ENCODE measurements around the gene LRRC23. TPM values are rescaled to one million over a fixed set of nuclear protein-coding genes. Genes with fewer than 3 reads are reported as not detected.
"Not testable (repeated sequence)": the region's sequence is repeated elsewhere in the genome, so short reads cannot be mapped to it uniquely, and the experiment has no call there.

LRRC23 gene
- total RNA-seq, 1 donor from 2014 or later, result 5.7 TPM

- peaks cover 31% of the 10 kb centered on the region for H3K36me3 Mint-ChIP-seq (ENCODE audit: low read depth, unreplicated experiment)
- no peaks in the 10 kb centered on the region for H3K9me3 Mint-ChIP-seq (ENCODE audit: unreplicated experiment)
- peak; percentile 100 for DNase-seq (ENCODE audit: low spot score)
- H3K4me3 Mint-ChIP-seq (ENCODE audit: unreplicated experiment), result peak within 1 kb of the TSS; percentile 94
- TF ChIP-seq CTCF (IDR thresholded peaks at IDR 0.05; ENCODE audit: unreplicated experiment), result no peak
- H3K27me3 Mint-ChIP-seq (ENCODE audit: unreplicated experiment), result peaks cover 11% of the 10 kb centered on the region
- H3K27ac Mint-ChIP-seq (ENCODE audit: unreplicated experiment), result peak within 1 kb of the TSS; percentile 48
- H3K4me1 Mint-ChIP-seq (ENCODE audit: unreplicated experiment), result peaks cover 26% of the 10 kb centered on the region
Measured at GRCh38 chr12:6873094-6874014, 31.3 kb upstream of the LRRC23 start, which contains the start of gene SPSB2. TSS of gene SPSB2 (minus strand) at chr12:6873303. CDS start at chr12:6872901, 402 bp downstream.

GRCh38 chr12:6874015-6874368, 30.6 kb upstream of the LRRC23 start:
- H3K9me3 Mint-ChIP-seq (ENCODE audit: unreplicated experiment); DNase-seq (ENCODE audit: low spot score): not testable (repeated sequence)
- Mint-ChIP-seq H3K4me1 (ENCODE audit: unreplicated experiment) (peaks cover 20% of the 10 kb centered on the region), H3K4me3 (ENCODE audit: unreplicated experiment) (peak overlapping the region; percentile 90), H3K36me3 (ENCODE audit: low read depth, unreplicated experiment) (peaks cover 26% of the 10 kb centered on the region), H3K27me3 (ENCODE audit: unreplicated experiment) (peaks cover 11% of the 10 kb centered on the region), H3K27ac (ENCODE audit: unreplicated experiment) (peak overlapping the region; percentile 48)

GRCh38 chr12:6879824-6880223, 24.8 kb upstream of the LRRC23 start:
- H3K27me3 Mint-ChIP-seq (ENCODE audit: unreplicated experiment); H3K36me3 Mint-ChIP-seq (ENCODE audit: low read depth, unreplicated experiment); H3K4me3 Mint-ChIP-seq (ENCODE audit: unreplicated experiment); H3K4me1 Mint-ChIP-seq (ENCODE audit: unreplicated experiment); H3K9me3 Mint-ChIP-seq (ENCODE audit: unreplicated experiment); DNase-seq (ENCODE audit: low spot score); H3K27ac Mint-ChIP-seq (ENCODE audit: unreplicated experiment): not testable (repeated sequence)

GRCh38 chr12:6883252-6883651, 21.4 kb upstream of the LRRC23 start:
- H3K36me3 Mint-ChIP-seq (ENCODE audit: low read depth, unreplicated experiment), result no peaks in the 10 kb centered on the region
- H3K9me3 Mint-ChIP-seq (ENCODE audit: unreplicated experiment), result no peaks in the 10 kb centered on the region
- no peak for TF ChIP-seq CTCF (IDR thresholded peaks at IDR 0.05; ENCODE audit: unreplicated experiment)
- no peak overlapping the region for H3K4me3 Mint-ChIP-seq (ENCODE audit: unreplicated experiment)
- H3K27ac Mint-ChIP-seq (ENCODE audit: unreplicated experiment), result no peak overlapping the region
- peaks cover 3% of the 10 kb centered on the region for H3K27me3 Mint-ChIP-seq (ENCODE audit: unreplicated experiment)
- H3K4me1 Mint-ChIP-seq (ENCODE audit: unreplicated experiment), result peaks cover 2% of the 10 kb centered on the region
- no peak for DNase-seq (ENCODE audit: low spot score)

GRCh38 chr12:6883683-6884082, 20.9 kb upstream of the LRRC23 start:
- Mint-ChIP-seq H3K27me3 (ENCODE audit: unreplicated experiment) (peaks cover 3% of the 10 kb centered on the region), H3K27ac (ENCODE audit: unreplicated experiment) (no peak overlapping the region), H3K9me3 (ENCODE audit: unreplicated experiment) (no peaks in the 10 kb centered on the region), H3K36me3 (ENCODE audit: low read depth, unreplicated experiment) (no peaks in the 10 kb centered on the region), H3K4me3 (ENCODE audit: unreplicated experiment) (no peak overlapping the region), H3K4me1 (ENCODE audit: unreplicated experiment) (peaks cover 2% of the 10 kb centered on the region)
- DNase-seq (ENCODE audit: low spot score), result no peak
- no peak for TF ChIP-seq CTCF (IDR thresholded peaks at IDR 0.05; ENCODE audit: unreplicated experiment)

- DNase-seq (ENCODE audit: low spot score), result no peak
- H3K4me1 Mint-ChIP-seq (ENCODE audit: unreplicated experiment), result peaks cover 2% of the 10 kb centered on the region
- H3K36me3 Mint-ChIP-seq (ENCODE audit: low read depth, unreplicated experiment), result no peaks in the 10 kb centered on the region
- H3K27ac Mint-ChIP-seq (ENCODE audit: unreplicated experiment), result no peak overlapping the region
- no peaks in the 10 kb centered on the region for H3K27me3 Mint-ChIP-seq (ENCODE audit: unreplicated experiment)
- no peaks in the 10 kb centered on the region for H3K9me3 Mint-ChIP-seq (ENCODE audit: unreplicated experiment)
- no peak overlapping the region for H3K4me3 Mint-ChIP-seq (ENCODE audit: unreplicated experiment)
- no peak for TF ChIP-seq CTCF (IDR thresholded peaks at IDR 0.05; ENCODE audit: unreplicated experiment)
Measured at GRCh38 chr12:6884539-6884938, 20.1 kb upstream of the LRRC23 start.

- DNase-seq (ENCODE audit: low spot score); H3K4me3 Mint-ChIP-seq (ENCODE audit: unreplicated experiment); H3K27me3 Mint-ChIP-seq (ENCODE audit: unreplicated experiment); H3K36me3 Mint-ChIP-seq (ENCODE audit: low read depth, unreplicated experiment); H3K9me3 Mint-ChIP-seq (ENCODE audit: unreplicated experiment); H3K27ac Mint-ChIP-seq (ENCODE audit: unreplicated experiment); H3K4me1 Mint-ChIP-seq (ENCODE audit: unreplicated experiment): not testable (repeated sequence)
Measured at GRCh38 chr12:6886206-6886999, 18.2 kb upstream of the LRRC23 start.

Data from endothelial cell (in vitro differentiated cells).